Breast epithelium (tissue), 3 donors: ENCODE data around the gene NMRK2.

Experiments
- CTCF ChIP-seq, 3 donors: fragments of 450-650 bp; IDR thresholded peaks; one replicate each; pipeline ENCODE4 v1.5.1; 2016 to 2017; ENCODE audit warnings: antibody characterized with exemption in 3 of 3, mild to moderate bottlenecking in 3 of 3, moderate library complexity in 3 of 3
- POLR2A ChIP-seq: fragments of 450-650 bp; IDR thresholded peaks from one replicate; pipeline ENCODE4 v1.6.1; 2016; ENCODE audit warnings: antibody characterized with exemption, mild to moderate bottlenecking, moderate library complexity

GRCh38 chr19:3954107-3954506 is 21.2 kb downstream of the NMRK2 start:
- TF ChIP-seq CTCF (IDR thresholded peaks at IDR 0.05), result no peak
- no peak for TF ChIP-seq POLR2A
